ENCODE measurements around the gene SLC17A5.

The SLC17A5 gene

DNA sequence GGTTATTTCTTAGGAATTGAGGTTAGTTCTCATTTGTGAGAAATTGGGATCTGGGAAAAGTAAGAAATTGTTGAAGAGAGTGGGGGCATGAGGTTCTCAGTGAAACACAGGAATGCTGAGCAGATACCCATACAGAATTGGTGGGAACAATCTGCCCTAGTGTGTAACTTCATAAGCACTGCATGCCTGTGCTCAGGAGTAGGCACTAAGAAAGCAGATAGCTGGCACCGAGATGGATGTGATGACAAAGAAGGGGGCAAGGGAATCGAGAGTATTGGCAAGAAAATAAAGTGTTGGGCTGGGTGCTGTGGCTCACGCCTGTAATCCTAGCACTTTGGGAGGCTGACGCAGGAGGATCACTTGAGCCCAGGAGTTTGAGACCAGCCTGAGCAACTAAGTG, 4.0 kb downstream of the SLC17A5 start:
- TF ChIP-seq, protein P1, sequence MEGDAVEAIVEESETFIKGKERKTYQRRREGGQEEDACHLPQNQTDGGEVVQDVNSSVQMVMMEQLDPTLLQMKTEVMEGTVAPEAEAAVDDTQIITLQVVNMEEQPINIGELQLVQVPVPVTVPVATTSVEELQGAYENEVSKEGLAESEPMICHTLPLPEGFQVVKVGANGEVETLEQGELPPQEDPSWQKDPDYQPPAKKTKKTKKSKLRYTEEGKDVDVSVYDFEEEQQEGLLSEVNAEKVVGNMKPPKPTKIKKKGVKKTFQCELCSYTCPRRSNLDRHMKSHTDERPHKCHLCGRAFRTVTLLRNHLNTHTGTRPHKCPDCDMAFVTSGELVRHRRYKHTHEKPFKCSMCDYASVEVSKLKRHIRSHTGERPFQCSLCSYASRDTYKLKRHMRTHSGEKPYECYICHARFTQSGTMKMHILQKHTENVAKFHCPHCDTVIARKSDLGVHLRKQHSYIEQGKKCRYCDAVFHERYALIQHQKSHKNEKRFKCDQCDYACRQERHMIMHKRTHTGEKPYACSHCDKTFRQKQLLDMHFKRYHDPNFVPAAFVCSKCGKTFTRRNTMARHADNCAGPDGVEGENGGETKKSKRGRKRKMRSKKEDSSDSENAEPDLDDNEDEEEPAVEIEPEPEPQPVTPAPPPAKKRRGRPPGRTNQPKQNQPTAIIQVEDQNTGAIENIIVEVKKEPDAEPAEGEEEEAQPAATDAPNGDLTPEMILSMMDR (IDR thresholded peaks at IDR 0.05; ENCODE audit: low read length, missing control alignments): no peak
- H3K4me3 ChIP-seq (replicated peaks; ENCODE audit: low read depth, low read length): no peak overlapping the region
- DNase-seq (ENCODE audit: low read depth): no peak

DNA sequence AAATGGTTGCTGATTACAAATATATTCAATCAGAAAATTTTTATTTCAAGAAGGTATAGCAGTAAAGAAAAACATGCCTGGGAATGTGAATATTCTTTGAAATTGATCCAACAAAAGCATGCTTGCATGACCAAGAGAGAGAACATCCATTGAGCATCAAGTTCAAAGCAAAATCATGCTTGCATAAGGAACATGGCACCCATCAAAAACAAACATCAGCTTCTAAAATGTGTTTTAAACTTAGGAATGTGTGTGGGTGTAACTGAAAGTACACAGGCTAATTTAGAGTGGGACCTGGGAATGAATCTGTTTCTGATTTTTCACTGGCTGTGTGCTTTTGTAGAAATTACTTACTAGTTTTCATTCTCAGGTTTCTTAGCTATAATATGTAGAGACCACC, 5.6 kb downstream of the SLC17A5 start:
- H3K4me3 ChIP-seq (replicated peaks; ENCODE audit: low read depth, low read length): no peak overlapping the region
- no peak for DNase-seq (ENCODE audit: low read depth)
- TF ChIP-seq, protein P1 (IDR thresholded peaks at IDR 0.05; ENCODE audit: low read length, missing control alignments): no peak

DNA sequence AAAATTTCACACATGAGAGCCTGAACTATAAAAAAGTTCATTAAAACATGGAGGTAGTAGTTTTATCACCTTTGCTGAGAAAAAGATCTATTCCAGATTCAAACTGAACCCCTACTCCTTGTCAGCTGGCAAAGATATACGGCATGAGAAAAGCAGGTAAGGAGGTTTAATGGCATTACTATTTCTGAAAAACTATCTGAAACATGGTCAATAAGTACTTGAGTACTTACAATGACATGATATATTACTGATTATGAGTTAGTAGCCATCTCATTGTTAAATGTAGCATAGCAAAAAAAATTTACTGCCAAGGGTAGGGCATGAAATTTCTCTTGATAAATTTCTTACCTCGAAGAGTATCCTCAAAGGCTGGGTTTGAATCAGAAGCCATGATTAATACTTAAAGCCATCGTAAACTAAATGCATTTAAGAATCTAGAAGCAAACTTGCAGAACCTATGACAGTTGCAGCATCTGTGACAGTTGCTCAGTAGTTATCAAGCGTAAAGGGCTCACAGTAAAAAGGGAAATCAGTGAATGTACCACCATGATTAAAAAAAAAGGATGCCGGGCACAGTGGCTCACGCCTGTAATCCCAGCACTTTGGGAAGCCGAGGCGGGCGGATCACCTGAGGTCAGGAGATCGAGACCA, 8.7 kb downstream of the SLC17A5 start:
- H3K4me3 ChIP-seq (replicated peaks; ENCODE audit: low read depth, low read length): peak overlapping the region; percentile 52
- DNase-seq (ENCODE audit: low read depth): no peak

DNA sequence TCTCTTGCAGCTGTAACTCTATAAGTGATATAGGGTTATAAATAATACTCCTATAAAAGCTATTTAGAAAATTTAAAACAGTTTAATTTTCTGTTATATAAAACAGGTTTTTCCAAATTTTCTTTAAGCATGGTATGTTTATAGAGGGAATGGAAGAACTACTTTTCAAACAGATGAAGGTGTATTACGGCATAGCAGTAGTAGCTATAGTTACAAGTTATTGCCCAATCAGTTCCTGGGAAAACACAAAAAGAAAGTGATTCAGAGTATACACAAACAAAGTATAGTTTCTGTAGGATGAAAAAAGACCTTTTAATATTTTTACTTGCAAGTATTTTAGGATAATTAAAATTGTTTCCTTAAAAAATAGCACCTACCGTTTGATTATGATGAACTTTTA, 9.8 kb downstream of the SLC17A5 start:
- TF ChIP-seq, protein P1 (IDR thresholded peaks at IDR 0.05; ENCODE audit: low read length, missing control alignments): no peak
- DNase-seq (ENCODE audit: low read depth): peak; percentile 20
- no peak overlapping the region for H3K4me3 ChIP-seq (replicated peaks; ENCODE audit: low read depth, low read length)

More for the DNA sequence above, 8.7 kb downstream of the SLC17A5 start:
- TF ChIP-seq, protein P1 (IDR thresholded peaks at IDR 0.05; ENCODE audit: low read length, missing control alignments): no peak

DNA sequence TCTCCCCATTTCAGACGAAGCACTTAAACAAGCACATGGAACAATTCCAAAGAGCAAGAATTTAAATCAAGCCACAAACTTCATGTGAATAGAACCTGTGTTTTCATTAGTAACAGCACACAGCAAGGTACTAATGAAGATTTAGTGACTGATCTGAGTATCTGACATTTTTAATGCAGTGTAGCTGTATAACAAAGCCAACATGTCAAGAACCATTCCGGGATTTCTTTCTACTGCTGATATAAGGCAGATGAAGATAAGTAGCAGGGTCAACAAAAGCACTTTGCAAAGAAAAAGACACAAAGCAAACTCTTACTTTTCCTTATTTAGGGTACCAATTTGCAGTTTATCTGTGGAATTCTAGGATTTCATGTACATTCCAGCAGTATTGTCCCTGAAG, 11.3 kb downstream of the SLC17A5 start:
- TF ChIP-seq, protein P1 (IDR thresholded peaks at IDR 0.05; ENCODE audit: low read length, missing control alignments): no peak
- no peak for DNase-seq (ENCODE audit: low read depth)
- no peak overlapping the region for H3K4me3 ChIP-seq (replicated peaks; ENCODE audit: low read depth, low read length)

DNA sequence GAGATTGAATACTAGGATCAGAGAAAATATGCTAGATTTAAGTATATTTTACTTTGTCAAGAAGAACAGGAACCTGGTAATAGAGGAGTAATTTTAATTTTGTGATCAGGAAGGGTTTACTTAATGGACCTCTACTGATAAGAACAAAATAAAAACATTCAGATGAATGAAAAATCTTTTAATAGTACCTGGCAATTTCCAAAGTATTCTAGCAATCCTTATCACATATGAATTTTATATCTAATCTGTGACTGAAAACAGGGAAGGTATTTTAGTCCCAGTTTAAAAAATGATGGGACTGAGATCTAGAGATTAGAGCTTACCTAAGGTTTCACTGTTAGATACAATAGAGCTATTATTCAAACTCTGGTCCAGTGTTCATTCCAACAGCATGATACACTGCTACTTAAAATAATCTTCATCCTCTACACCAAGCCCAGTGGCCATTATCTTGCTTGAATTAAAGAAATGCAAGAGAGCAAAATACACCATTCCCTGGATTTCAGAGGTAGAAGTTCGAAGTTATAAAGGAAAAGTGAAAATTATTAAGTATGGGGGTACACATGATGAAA, 13.5 kb downstream of the SLC17A5 start:
- TF ChIP-seq, protein P1 (IDR thresholded peaks at IDR 0.05; ENCODE audit: low read length, missing control alignments): no peak
- no peak overlapping the region for H3K4me3 ChIP-seq (replicated peaks; ENCODE audit: low read depth, low read length)
- no peak for DNase-seq (ENCODE audit: low read depth)

DNA sequence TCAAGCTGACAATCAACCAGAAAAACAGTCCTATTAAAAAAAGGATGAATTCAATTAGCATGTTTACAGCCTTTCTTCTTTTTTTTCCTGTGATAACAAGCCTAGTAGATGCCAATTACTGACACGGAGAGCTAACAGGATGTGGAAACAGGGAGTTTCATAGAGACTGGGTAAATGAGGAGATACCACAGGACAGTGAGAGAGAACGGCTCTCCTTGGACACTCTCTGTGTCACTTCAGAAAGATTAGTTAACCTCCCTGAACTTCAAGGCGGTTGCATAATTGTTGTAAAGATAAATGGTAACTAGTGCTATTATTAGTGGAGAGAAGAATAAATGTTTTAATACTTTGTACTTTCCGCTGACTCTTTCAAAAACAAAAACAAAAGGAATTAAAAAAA, 14.8 kb downstream of the SLC17A5 start:
- no peak for DNase-seq (ENCODE audit: low read depth)
- TF ChIP-seq, protein P1 (IDR thresholded peaks at IDR 0.05; ENCODE audit: low read length, missing control alignments): no peak
- H3K4me3 ChIP-seq (replicated peaks; ENCODE audit: low read depth, low read length): no peak overlapping the region

Measured in fibroblast of pulmonary artery (primary cell).